ENCODE data around the gene NCK2. TPM values are rescaled to one million over a fixed set of nuclear protein-coding genes. Genes with fewer than 3 reads are reported as not detected.
A peak's percentile ranks its signal among the peaks of the same experiment; 100 is the strongest.

Gene NCK2
- total and polyA plus RNA-seq, 9 of the 15 experiments (the other 6 are each of a cell fraction or from before 2014, with no cell fraction given) = 0.90 to 27.9 (median 15.9) TPM

- TF ChIP-seq TSC22D4 (tag; IDR thresholded peaks at IDR 0.05) = no peak
- no peak for TF ChIP-seq CHCHD3 (CRISPR knock-in tag; IDR thresholded peaks at IDR 0.05)
- TF ChIP-seq ZNF639 (CRISPR knock-in tag; conservative IDR thresholded peaks at IDR 0.05 in 1 of 2, IDR thresholded peaks at IDR 0.05 in 1 of 2) = no peak
- TF ChIP-seq CGGBP1 (CRISPR knock-in tag; IDR thresholded peaks at IDR 0.05) = no peak
- TF ChIP-seq NUFIP1 (IDR thresholded peaks at IDR 0.05; ENCODE audit: partially characterized antibody) = no peak
Observed at GRCh38 chr2:105874466-105874865, 129.8 kb downstream of the NCK2 start (continued).

- no peaks in the 10 kb centered on the region; the same call in 2 of the 3 replicates for H3K36me3 ChIP-seq (ENCODE audit: control insufficient read depth, insufficient read depth, low read length)
- no peak overlapping the region for H3K4me2 ChIP-seq (ENCODE audit: insufficient read depth, low read length)
- H3K79me2 ChIP-seq (ENCODE audit: control insufficient read depth, insufficient read depth, low read length) = peaks cover 7% of the 10 kb centered on the region; the same call in 2 of the 3 replicates
- no peaks in the 10 kb centered on the region for H3K9me3 ChIP-seq (replicated peaks; ENCODE audit: control insufficient read depth, insufficient read depth, low read depth, low read length)
- ATAC-seq (no peak), DNase-seq (ENCODE audit: extremely low read depth in 1 of 4, low spot score in 3 of 4) (no peak), FAIRE-seq (no peak)
- no peaks in the 10 kb centered on the region for H3K27me3 ChIP-seq (ENCODE audit: control insufficient read depth in 2 of 2, insufficient read depth in 2 of 2, low read length in 2 of 2)
- peaks cover 12 to 13% of the 10 kb centered on the region in 2 experiments for H3K4me1 ChIP-seq (replicated peaks in 1 of 2; ENCODE audit: control insufficient read depth in 2 of 2, insufficient read depth in 2 of 2, low read length in 2 of 2)
- no peak overlapping the region for H3K4me3 ChIP-seq
- BruUV-seq (replicated peaks) = no TSS peak
- 0 out of 4 replicates have a peak overlapping the region, but pooled peaks of 1 of the 2 experiments have one; percentile 16 for H3K9ac ChIP-seq (ENCODE audit: insufficient read depth in 1 of 2, low read depth in 2 of 2, low read length in 2 of 2)
- intact Hi-C loops (cut with micrococcal nuclease) = no loop called here
- no peak overlapping the region for H3K27ac ChIP-seq (ENCODE audit: extremely low read depth, low read depth, low read length)
- ChIA-PET CTCF (ENCODE audit: low intra/inter-chr PET ratio) (no interaction called here), POLR2A (interaction anchor here (0.6 kb wide), 1 partner anchor 264 kb away, joined by 3 read pairs; no protein-coding TSS in a partner anchor)
- no peak overlapping the region for H2AFZ ChIP-seq (ENCODE audit: low read depth, low read length)
- H3K9me1 ChIP-seq (ENCODE audit: control insufficient read depth, insufficient read depth, low read length) = peaks cover 5% of the 10 kb centered on the region
- in situ Hi-C loops (cut with MboI) = no loop called here
- WGBS (ENCODE audit: insufficient coverage, low coverage, missing lambda C conversion rate) = 63% methylated on average over 7 of the region's 7 CpGs
- H4K20me1 ChIP-seq (replicated peaks; ENCODE audit: control insufficient read depth, insufficient read depth, low read length) = peaks cover 2% of the 10 kb centered on the region
- TF ChIP-seq AFF1 (IDR thresholded peaks at IDR 0.05; ENCODE audit: low read depth in 1 of 2, partially characterized antibody in 2 of 2) (no peak), ZNF668 (CRISPR knock-in tag; IDR thresholded peaks at IDR 0.05) (no peak), BRF2 (IDR thresholded peaks at IDR 0.05; ENCODE audit: borderline replicate concordance, insufficient read depth, insufficient read length) (no peak), ZNF584 (CRISPR knock-in tag; IDR thresholded peaks at IDR 0.05; ENCODE audit: low read depth) (no peak), MAFF (IDR thresholded peaks at IDR 0.05; ENCODE audit: low read length) (no peak), TCF15 (CRISPR knock-in tag; IDR thresholded peaks at IDR 0.05) (no peak), PHB (CRISPR knock-in tag; IDR thresholded peaks at IDR 0.05) (no peak), C11orf30 (IDR thresholded peaks at IDR 0.05; ENCODE audit: low read depth) (no peak), MCM5 (IDR thresholded peaks at IDR 0.05; ENCODE audit: low read depth) (no peak), PML (IDR thresholded peaks at IDR 0.05; ENCODE audit: low read length) (no peak)
Observed at GRCh38 chr2:105875241-105875640, 130.5 kb downstream of the NCK2 start.

Data from K562 (cell line).